ENCODE data around the gene SLC4A2. TPM values are rescaled to one million over a fixed set of nuclear protein-coding genes. Genes with fewer than 3 reads are reported as not detected.

SLC4A2 gene
- total and polyA plus RNA-seq, 2 of the 8 experiments (the other 6 are each of a cell fraction or from before 2014, with no cell fraction given), result 72.6 to 147 TPM

- TF ChIP-seq CTCF (IDR thresholded peaks at IDR 0.05; ENCODE audit: control extremely low read depth in 1 of 3, insufficient read depth in 1 of 3, low read depth in 1 of 3, low read length in 3 of 3) (no peak), HDAC2 (IDR thresholded peaks at IDR 0.05; ENCODE audit: borderline replicate concordance in 1 of 2, low read depth in 2 of 2, low read length in 2 of 2) (no peak), CBX5 (IDR thresholded peaks at IDR 0.05; ENCODE audit: low read depth, low read length) (no peak), POLR2A (IDR thresholded peaks at IDR 0.05; ENCODE audit: control extremely low read depth in 1 of 2, low read depth in 2 of 2, low read length in 2 of 2) (no peak), E2F6 (IDR thresholded peaks at IDR 0.05) (no peak), POLR2AphosphoS5 (IDR thresholded peaks at IDR 0.05; ENCODE audit: low read depth, low read length) (no peak), KDM4A (IDR thresholded peaks at IDR 0.05; ENCODE audit: low read depth, low read length, severe bottlenecking) (no peak)
Measured at GRCh38 chr7:151017370-151017952, 41.9 kb upstream of the SLC4A2 start (continued).

All from H1 (cell line).